ENCODE data around the gene PIM3. TPM values are rescaled to one million over a fixed set of nuclear protein-coding genes. Genes with fewer than 3 reads are reported as not detected.

Gene PIM3
- total RNA-seq, 1 donor: 172 TPM

- Histone ChIP-seq H3K27me3 (ENCODE audit: insufficient read depth, low read length) (no peaks in the 10 kb centered on the region), H3K4me3 (ENCODE audit: low read length) (no peak overlapping the region), H3K4me1 (ENCODE audit: insufficient read depth, low read length) (peaks cover 74% of the 10 kb centered on the region), H3K9me3 (ENCODE audit: low read depth, low read length) (no peaks in the 10 kb centered on the region)
Observed at GRCh38 chr22:49963647-49964026, 3.1 kb downstream of the PIM3 start.

- Histone ChIP-seq H3K9me3 (ENCODE audit: low read depth, low read length) (no peaks in the 10 kb centered on the region), H3K27me3 (ENCODE audit: insufficient read depth, low read length) (no peaks in the 10 kb centered on the region), H3K4me3 (ENCODE audit: low read length) (no peak overlapping the region), H3K4me1 (ENCODE audit: insufficient read depth, low read length) (peaks cover 70% of the 10 kb centered on the region)
Observed at GRCh38 chr22:49964136-49965090, 3.8 kb downstream of the PIM3 start.

- peaks cover 72% of the 10 kb centered on the region for H3K4me1 ChIP-seq (ENCODE audit: insufficient read depth, low read length)
- no peaks in the 10 kb centered on the region for H3K27me3 ChIP-seq (ENCODE audit: insufficient read depth, low read length)
- no peaks in the 10 kb centered on the region for H3K9me3 ChIP-seq (ENCODE audit: low read depth, low read length)
- no peak overlapping the region for H3K4me3 ChIP-seq (ENCODE audit: low read length)
Observed at GRCh38 chr22:49965091-49966040, 4.8 kb downstream of the PIM3 start.

- Histone ChIP-seq H3K9me3 (ENCODE audit: low read depth, low read length) (no peaks in the 10 kb centered on the region), H3K4me1 (ENCODE audit: insufficient read depth, low read length) (peaks cover 80% of the 10 kb centered on the region), H3K27me3 (ENCODE audit: insufficient read depth, low read length) (no peaks in the 10 kb centered on the region), H3K4me3 (ENCODE audit: low read length) (no peak overlapping the region)
Observed at GRCh38 chr22:49966041-49966773, 5.6 kb downstream of the PIM3 start.

GRCh38 chr22:49966774-49967705 lies 6.5 kb downstream of the PIM3 start:
- Histone ChIP-seq H3K27me3 (ENCODE audit: insufficient read depth, low read length) (no peaks in the 10 kb centered on the region), H3K4me3 (ENCODE audit: low read length) (no peak overlapping the region), H3K9me3 (ENCODE audit: low read depth, low read length) (no peaks in the 10 kb centered on the region), H3K4me1 (ENCODE audit: insufficient read depth, low read length) (peaks cover 85% of the 10 kb centered on the region)

GRCh38 chr22:49967706-49968208 lies 7.2 kb downstream of the PIM3 start:
- Histone ChIP-seq H3K27me3 (ENCODE audit: insufficient read depth, low read length) (no peaks in the 10 kb centered on the region), H3K4me1 (ENCODE audit: insufficient read depth, low read length) (peaks cover 81% of the 10 kb centered on the region), H3K4me3 (ENCODE audit: low read length) (no peak overlapping the region), H3K9me3 (ENCODE audit: low read depth, low read length) (no peaks in the 10 kb centered on the region)

- H3K4me1 ChIP-seq (ENCODE audit: insufficient read depth, low read length): peaks cover 74% of the 10 kb centered on the region
Observed at GRCh38 chr22:49968313-49968830, 7.8 kb downstream of the PIM3 start.

GRCh38 chr22:49968831-49969661 lies 8.5 kb downstream of the PIM3 start:
- Histone ChIP-seq H3K4me1 (ENCODE audit: insufficient read depth, low read length) (peaks cover 68% of the 10 kb centered on the region), H3K4me3 (ENCODE audit: low read length) (no peak overlapping the region), H3K27me3 (ENCODE audit: insufficient read depth, low read length) (no peaks in the 10 kb centered on the region), H3K9me3 (ENCODE audit: low read depth, low read length) (no peaks in the 10 kb centered on the region)

More at GRCh38 chr22:49968313-49968830, 7.8 kb downstream of the PIM3 start:
- no peak overlapping the region for H3K4me3 ChIP-seq (ENCODE audit: low read length)
- no peaks in the 10 kb centered on the region for H3K9me3 ChIP-seq (ENCODE audit: low read depth, low read length)
- no peaks in the 10 kb centered on the region for H3K27me3 ChIP-seq (ENCODE audit: insufficient read depth, low read length)

- H3K27me3 ChIP-seq (ENCODE audit: insufficient read depth, low read length): no peaks in the 10 kb centered on the region
- no peaks in the 10 kb centered on the region for H3K9me3 ChIP-seq (ENCODE audit: low read depth, low read length)
- H3K4me3 ChIP-seq (ENCODE audit: low read length): no peak overlapping the region
- H3K4me1 ChIP-seq (ENCODE audit: insufficient read depth, low read length): peaks cover 60% of the 10 kb centered on the region
Observed at GRCh38 chr22:49969751-49970527, 9.4 kb downstream of the PIM3 start.

- Histone ChIP-seq H3K9me3 (ENCODE audit: low read depth, low read length) (no peaks in the 10 kb centered on the region), H3K4me1 (ENCODE audit: insufficient read depth, low read length) (peaks cover 55% of the 10 kb centered on the region), H3K4me3 (ENCODE audit: low read length) (peak overlapping the region; percentile 30), H3K27me3 (ENCODE audit: insufficient read depth, low read length) (no peaks in the 10 kb centered on the region)
Observed at GRCh38 chr22:49970528-49971231, 10.1 kb downstream of the PIM3 start.

GRCh38 chr22:49971232-49972162 lies 10.9 kb downstream of the PIM3 start:
- no peaks in the 10 kb centered on the region for H3K9me3 ChIP-seq (ENCODE audit: low read depth, low read length)
- H3K4me1 ChIP-seq (ENCODE audit: insufficient read depth, low read length): peaks cover 53% of the 10 kb centered on the region
- H3K4me3 ChIP-seq (ENCODE audit: low read length): peak overlapping the region; percentile 30
- no peaks in the 10 kb centered on the region for H3K27me3 ChIP-seq (ENCODE audit: insufficient read depth, low read length)

Measured in mononuclear cell (primary cell).